ENCODE results near the gene TARM1.
"Not testable (repeated sequence)": the region's sequence is repeated elsewhere in the genome, so short reads cannot be mapped to it uniquely, and the experiment has no call there.

TARM1 gene

GRCh38 chr19:54084410-54084809 lies 3.2 kb upstream of the TARM1 start:
- CTCF ChIA-PET: no interaction called here
- no peak overlapping the region for H3K4me3 Mint-ChIP-seq
- no peak for DNase-seq
- H3K27ac Mint-ChIP-seq: no peak overlapping the region
- H3K36me3 Mint-ChIP-seq: no peaks in the 10 kb centered on the region
- peaks cover 9% of the 10 kb centered on the region for H3K27me3 Mint-ChIP-seq
- peaks cover 10% of the 10 kb centered on the region for H3K9me3 Mint-ChIP-seq
- no peaks in the 10 kb centered on the region for H3K4me1 Mint-ChIP-seq

GRCh38 chr19:54077334-54077733 lies 3.8 kb downstream of the TARM1 start:
- H3K9me3 Mint-ChIP-seq: peaks cover 10% of the 10 kb centered on the region
- H3K27me3 Mint-ChIP-seq: peaks cover 3% of the 10 kb centered on the region
- no peaks in the 10 kb centered on the region for H3K4me1 Mint-ChIP-seq
- no peak for DNase-seq
- H3K36me3 Mint-ChIP-seq: no peaks in the 10 kb centered on the region
- no peak overlapping the region for H3K4me3 Mint-ChIP-seq
- CTCF ChIA-PET: no interaction called here
- no peak overlapping the region for H3K27ac Mint-ChIP-seq

- peaks cover 5% of the 10 kb centered on the region for H3K9me3 Mint-ChIP-seq
- H3K4me3 Mint-ChIP-seq: no peak overlapping the region
- no peak for DNase-seq
- no peaks in the 10 kb centered on the region for H3K4me1 Mint-ChIP-seq
- CTCF ChIA-PET: no interaction called here
- H3K27me3 Mint-ChIP-seq: peaks cover 3% of the 10 kb centered on the region
- no peak overlapping the region for H3K27ac Mint-ChIP-seq
- no peaks in the 10 kb centered on the region for H3K36me3 Mint-ChIP-seq
Measured at GRCh38 chr19:54074851-54075250, 6.3 kb downstream of the TARM1 start.

GRCh38 chr19:54073829-54074228 lies 7.3 kb downstream of the TARM1 start:
- no peaks in the 10 kb centered on the region for H3K9me3 Mint-ChIP-seq
- no peak overlapping the region for H3K27ac Mint-ChIP-seq
- no peaks in the 10 kb centered on the region for H3K4me1 Mint-ChIP-seq
- no peaks in the 10 kb centered on the region for H3K36me3 Mint-ChIP-seq
- no peak overlapping the region for H3K4me3 Mint-ChIP-seq
- no peak for DNase-seq
- peaks cover 3% of the 10 kb centered on the region for H3K27me3 Mint-ChIP-seq
- CTCF ChIA-PET: no interaction called here

- no peaks in the 10 kb centered on the region for H3K9me3 Mint-ChIP-seq
- no peak for DNase-seq
- no peaks in the 10 kb centered on the region for H3K4me1 Mint-ChIP-seq
- CTCF ChIA-PET: interaction anchor here (1.1 kb wide), 1 partner anchor 122 kb away, joined by 3 read pairs; no protein-coding TSS in a partner anchor
- no peak overlapping the region for H3K4me3 Mint-ChIP-seq
- H3K27ac Mint-ChIP-seq: no peak overlapping the region
- H3K36me3 Mint-ChIP-seq: no peaks in the 10 kb centered on the region
- H3K27me3 Mint-ChIP-seq: no peaks in the 10 kb centered on the region
Measured at GRCh38 chr19:54069470-54069869, 11.7 kb downstream of the TARM1 start.

- DNase-seq: no peak
- H3K4me3 Mint-ChIP-seq: no peak within 1 kb of the TSS
- H3K27me3 Mint-ChIP-seq: peaks cover 27% of the 10 kb centered on the region
- H3K4me1 Mint-ChIP-seq: no peaks in the 10 kb centered on the region
- no peaks in the 10 kb centered on the region for H3K36me3 Mint-ChIP-seq
- CTCF ChIA-PET: no interaction called here
- no peak within 1 kb of the TSS for H3K27ac Mint-ChIP-seq
- no peaks in the 10 kb centered on the region for H3K9me3 Mint-ChIP-seq
Measured at GRCh38 chr19:54063350-54064116, 17.6 kb downstream of the TARM1 start, which contains the start of gene VSTM1. VSTM1 (minus strand) TSS chr19:54063897; CDS start chr19:54063777, 120 bp downstream.

GRCh38 chr19:54062643-54063042 lies 18.5 kb downstream of the TARM1 start:
- Mint-ChIP-seq H3K4me1 (no peaks in the 10 kb centered on the region), H3K36me3 (no peaks in the 10 kb centered on the region), H3K27ac (no peak overlapping the region), H3K4me3 (no peak overlapping the region), H3K27me3 (peaks cover 27% of the 10 kb centered on the region), H3K9me3 (no peaks in the 10 kb centered on the region)
- no peak for DNase-seq
- CTCF ChIA-PET: no interaction called here

GRCh38 chr19:54047616-54048015 lies 33.5 kb downstream of the TARM1 start:
- DNase-seq: no peak
- H3K27me3 Mint-ChIP-seq: peaks cover 4% of the 10 kb centered on the region
- H3K36me3 Mint-ChIP-seq: no peaks in the 10 kb centered on the region
- no peak overlapping the region for H3K4me3 Mint-ChIP-seq
- no peaks in the 10 kb centered on the region for H3K9me3 Mint-ChIP-seq
- CTCF ChIA-PET: no interaction called here
- no peak overlapping the region for H3K27ac Mint-ChIP-seq
- H3K4me1 Mint-ChIP-seq: no peaks in the 10 kb centered on the region

GRCh38 chr19:54045771-54046170 lies 35.4 kb downstream of the TARM1 start:
- CTCF ChIA-PET: no interaction called here
- H3K4me3 Mint-ChIP-seq: no peak overlapping the region
- no peak overlapping the region for H3K27ac Mint-ChIP-seq
- DNase-seq: no peak
- no peaks in the 10 kb centered on the region for H3K4me1 Mint-ChIP-seq
- H3K36me3 Mint-ChIP-seq: no peaks in the 10 kb centered on the region
- peaks cover 8% of the 10 kb centered on the region for H3K27me3 Mint-ChIP-seq
- H3K9me3 Mint-ChIP-seq: no peaks in the 10 kb centered on the region

GRCh38 chr19:54042989-54043388 lies 38.2 kb downstream of the TARM1 start:
- no peak overlapping the region for H3K4me3 Mint-ChIP-seq
- CTCF ChIA-PET: interaction anchor here (0.6 to 1.1 kb wide), 2 partner anchors 13 to 250 kb away, joined by 3 to 4 read pairs; no protein-coding TSS in a partner anchor
- H3K9me3 Mint-ChIP-seq: no peaks in the 10 kb centered on the region
- no peak for DNase-seq
- H3K27ac Mint-ChIP-seq: no peak overlapping the region
- H3K36me3 Mint-ChIP-seq: no peaks in the 10 kb centered on the region
- H3K4me1 Mint-ChIP-seq: no peaks in the 10 kb centered on the region
- peaks cover 8% of the 10 kb centered on the region for H3K27me3 Mint-ChIP-seq

GRCh38 chr19:54041969-54042606 lies 39.1 kb downstream of the TARM1 start:
- Mint-ChIP-seq H3K4me3 (no peak overlapping the region), H3K36me3 (no peaks in the 10 kb centered on the region), H3K27ac (no peak overlapping the region), H3K27me3 (peaks cover 8% of the 10 kb centered on the region), H3K9me3 (no peaks in the 10 kb centered on the region), H3K4me1 (no peaks in the 10 kb centered on the region)
- no peak for DNase-seq
- CTCF ChIA-PET: interaction anchor here (1.1 kb wide), 1 partner anchor 249 kb away, joined by 3 read pairs; no protein-coding TSS in a partner anchor

- H3K4me1 Mint-ChIP-seq: no peaks in the 10 kb centered on the region
- H3K4me3 Mint-ChIP-seq: no peak overlapping the region
- H3K36me3 Mint-ChIP-seq: no peaks in the 10 kb centered on the region
- H3K27me3 Mint-ChIP-seq: peaks cover 8% of the 10 kb centered on the region
- CTCF ChIA-PET: interaction anchor here (2.5 kb wide), 1 partner anchor 11 kb away, joined by 9 read pairs; no protein-coding TSS in a partner anchor
- H3K9me3 Mint-ChIP-seq: no peaks in the 10 kb centered on the region
- no peak overlapping the region for H3K27ac Mint-ChIP-seq
- no peak for DNase-seq
Measured at GRCh38 chr19:54040003-54040402, 41.2 kb downstream of the TARM1 start.

- not testable (repeated sequence) for H3K9me3 Mint-ChIP-seq, H3K36me3 Mint-ChIP-seq, H3K27me3 Mint-ChIP-seq, H3K4me1 Mint-ChIP-seq, H3K27ac Mint-ChIP-seq, DNase-seq, H3K4me3 Mint-ChIP-seq
- CTCF ChIA-PET: interaction anchor here (0.6 kb wide), 1 partner anchor 836 kb away, joined by 3 read pairs; no protein-coding TSS in a partner anchor
Measured at GRCh38 chr19:54036542-54036941, 44.6 kb downstream of the TARM1 start.

GRCh38 chr19:54035215-54036178 lies 45.7 kb downstream of the TARM1 start:
- no peak overlapping the region for H3K27ac Mint-ChIP-seq
- CTCF ChIA-PET: no interaction called here
- no peaks in the 10 kb centered on the region for H3K9me3 Mint-ChIP-seq
- no peaks in the 10 kb centered on the region for H3K4me1 Mint-ChIP-seq
- no peaks in the 10 kb centered on the region for H3K27me3 Mint-ChIP-seq
- no peak overlapping the region for H3K4me3 Mint-ChIP-seq
- no peaks in the 10 kb centered on the region for H3K36me3 Mint-ChIP-seq
- no peak for DNase-seq

Measured in activated naive CD4-positive, alpha-beta T cell treated with anti-CD3 and anti-CD28 coated beads, Interleukin-2, amount 10 ng/mL, durations not matched to agents 7 days and 5 days (primary cell).